PC-3 (cell line): ENCODE results near the gene AHNAK2. TPM values are rescaled to one million over a fixed set of nuclear protein-coding genes. Genes with fewer than 3 reads are reported as not detected.

Experiments used
- ATAC-seq: fragments of 200-7000 bp; cut with Tn5 transposase; 2 replicates; pipeline ENCODE4 v1.9.1; 2020; ENCODE audit warnings: mild to moderate bottlenecking, moderate library complexity
- BruUV-seq: library from RNA; stranded (reverse); fragments of 400-500 nt; replicated peaks from 2 replicates; lab custom pipeline; 2021; lab: Mats Ljungman, UMichigan
- CTCF ChIA-PET: fragments of 300-600 bp; sonication (Branson Sonifier 250); formaldehyde crosslinking; loops from one replicate; lab custom pipeline; 2022; ENCODE audit warnings: antibody characterized with exemption; lab: Charles Lee
- POLR2A ChIA-PET: fragments of 300-600 bp; sonication (Branson Sonifier 250); formaldehyde crosslinking; loops from one replicate; lab custom pipeline; 2022; ENCODE audit warnings: antibody characterized with exemption; ENCODE audit not compliant: unreplicated experiment; lab: Charles Lee
- DNase-seq: peaks from one replicate; pipeline ENCODE4 v3.0.0-alpha.2; 2015
- H2AFZ ChIP-seq: fragments of 300-600 bp; sonication (generic); 2 replicates; pipeline ENCODE4 v1.6.0; 2016; ENCODE audit warnings: antibody characterized with exemption, low read length
- H3F3A ChIP-seq: fragments of 300-600 bp; sonication (generic); one replicate; pipeline ENCODE4 v1.6.0; 2017; ENCODE audit warnings: antibody characterized with exemption, low read length, control low read depth, mild to moderate bottlenecking; ENCODE audit not compliant: unreplicated experiment
- H3K27ac ChIP-seq: fragments of 300-600 bp; sonication (generic); 2 replicates; pipeline ENCODE4 v1.5.1; 2016; ENCODE audit warnings: mild to moderate bottlenecking, low read length
- H3K27me3 ChIP-seq: fragments of 300-600 bp; sonication (generic); 2 replicates; pipeline ENCODE4 v1.6.1; 2016; ENCODE audit warnings: low read length, mixed read lengths
- H3K36me3 ChIP-seq: fragments of 300-600 bp; sonication (generic); 2 replicates; pipeline ENCODE4 v1.6.1; 2016; ENCODE audit warnings: low read depth, mixed run types, low read length, mixed read lengths
- H3K4me1 ChIP-seq: fragments of 300-600 bp; sonication (generic); 2 replicates; pipeline ENCODE4 v1.5.1; 2016; ENCODE audit warnings: low read length; ENCODE audit not compliant: insufficient read depth
- H3K4me2 ChIP-seq: fragments of 300-600 bp; sonication (generic); 2 replicates; pipeline ENCODE4 v1.6.0; 2016; ENCODE audit warnings: low read length
- H3K4me3 ChIP-seq: fragments of 300-600 bp; sonication (generic); 2 replicates; pipeline ENCODE4 v1.5.1; 2016; ENCODE audit warnings: mild to moderate bottlenecking, low read length, mixed read lengths
- H3K79me2 ChIP-seq: fragments of 300-600 bp; sonication (generic); 2 replicates; pipeline ENCODE4 v1.6.1; 2017; ENCODE audit warnings: low read length, mixed read lengths
- H3K9ac ChIP-seq: fragments of 300-600 bp; sonication (generic); 2 replicates; pipeline ENCODE4 v1.6.0; 2016; ENCODE audit warnings: mild to moderate bottlenecking, low read length
- H3K9me2 ChIP-seq: fragments of 300-600 bp; sonication (generic); replicated peaks from 2 replicates; pipeline ENCODE4 v1.6.1; 2016; ENCODE audit warnings: mixed run types, low read length, mixed read lengths
- H3K9me3 ChIP-seq: fragments of 300-600 bp; sonication (generic); 2 replicates; pipeline ENCODE4 v1.6.1; 2016; ENCODE audit warnings: low read length, mixed read lengths
- H4K20me1 ChIP-seq: fragments of 300-600 bp; sonication (generic); 2 replicates; pipeline ENCODE4 v1.6.1; 2016; ENCODE audit warnings: low read length, mixed read lengths
- EZH2 ChIP-seq: fragments of 300-600 bp; sonication (generic); IDR thresholded peaks from one replicate; pipeline ENCODE4 v1.6.1; 2017; ENCODE audit warnings: antibody characterized with exemption, mild to moderate bottlenecking, low read length; ENCODE audit not compliant: unreplicated experiment
- EZH2phosphoT487 ChIP-seq: fragments of 300-600 bp; sonication (generic); IDR thresholded peaks from 2 replicates; pipeline ENCODE4 v1.6.1; 2018; ENCODE audit warnings: mild to moderate bottlenecking, antibody characterized with exemption, low read length, borderline replicate concordance
- intact Hi-C: fragments of 100-400 bp; cut with micrococcal nuclease; formaldehyde crosslinking; loops from 2 replicates; pipeline ENCODE4 v1.9.0; 2023
- total RNA-seq: library from RNA; depleted of rRNA; stranded (reverse); fragments of >200 nt; gene quantifications from 2 replicates; pipeline ENCODE4 v1.2.3, GENCODE V29; 2014
- TF ChIP-seq, protein P1 (sequence below): fragments of 300-600 bp; sonication (generic); conservative IDR thresholded peaks from 2 replicates; pipeline ENCODE4 v1.5.1; 2017; ENCODE audit warnings: antibody characterized with exemption, low read depth, mild to moderate bottlenecking, low read length

Gene AHNAK2
- total RNA-seq, 1 experiment from 2014 or later, result 25.0 TPM

GRCh38 chr14:105019861-105020814 lies 42.0 kb upstream of the AHNAK2 start:
- Histone ChIP-seq H3K27me3 (no peaks in the 10 kb centered on the region), H3K36me3 (peaks cover 29% of the 10 kb centered on the region), H3K4me2 (peak overlapping the region; percentile 81), H3K79me2 (peaks cover 74% of the 10 kb centered on the region), H3K9me3 (no peaks in the 10 kb centered on the region), H2AFZ (no peak overlapping the region), H3K27ac (peak overlapping the region; percentile 76), H3F3A (peaks cover 12% of the 10 kb centered on the region), H3K4me1 (peaks cover 70% of the 10 kb centered on the region), H3K4me3 (peak overlapping the region; percentile 95), H3K9me2 (no peaks in the 10 kb centered on the region), H3K9ac (peak overlapping the region; percentile 98), H4K20me1 (peaks cover 48% of the 10 kb centered on the region)
- TF ChIP-seq, protein P1, sequence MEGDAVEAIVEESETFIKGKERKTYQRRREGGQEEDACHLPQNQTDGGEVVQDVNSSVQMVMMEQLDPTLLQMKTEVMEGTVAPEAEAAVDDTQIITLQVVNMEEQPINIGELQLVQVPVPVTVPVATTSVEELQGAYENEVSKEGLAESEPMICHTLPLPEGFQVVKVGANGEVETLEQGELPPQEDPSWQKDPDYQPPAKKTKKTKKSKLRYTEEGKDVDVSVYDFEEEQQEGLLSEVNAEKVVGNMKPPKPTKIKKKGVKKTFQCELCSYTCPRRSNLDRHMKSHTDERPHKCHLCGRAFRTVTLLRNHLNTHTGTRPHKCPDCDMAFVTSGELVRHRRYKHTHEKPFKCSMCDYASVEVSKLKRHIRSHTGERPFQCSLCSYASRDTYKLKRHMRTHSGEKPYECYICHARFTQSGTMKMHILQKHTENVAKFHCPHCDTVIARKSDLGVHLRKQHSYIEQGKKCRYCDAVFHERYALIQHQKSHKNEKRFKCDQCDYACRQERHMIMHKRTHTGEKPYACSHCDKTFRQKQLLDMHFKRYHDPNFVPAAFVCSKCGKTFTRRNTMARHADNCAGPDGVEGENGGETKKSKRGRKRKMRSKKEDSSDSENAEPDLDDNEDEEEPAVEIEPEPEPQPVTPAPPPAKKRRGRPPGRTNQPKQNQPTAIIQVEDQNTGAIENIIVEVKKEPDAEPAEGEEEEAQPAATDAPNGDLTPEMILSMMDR, result no peak
- TF ChIP-seq EZH2phosphoT487 (no peak), EZH2 (no peak)
- ChIA-PET CTCF (no interaction called here), POLR2A (interaction anchor here (1.1 kb wide), 1 partner anchor 50 kb away, joined by 9 read pairs; no protein-coding TSS in a partner anchor)
- TSS peak; percentile 18 for BruUV-seq
- DNase-seq (no peak), ATAC-seq (no peak)
- intact Hi-C loops, result no loop called here

- ChIA-PET CTCF (interaction anchor here (1.0 kb wide), 2 partner anchors 28 to 192 kb away, joined by 3 to 6 read pairs; no protein-coding TSS in a partner anchor), POLR2A (interaction anchor here (0.6 to 0.7 kb wide), 3 partner anchors 11 to 59 kb away, joined by 4 to 10 read pairs (median 4); no protein-coding TSS in a partner anchor)
- 0 out of 2 replicates have a peak overlapping the region, but pooled peaks have one; percentile 1 for H3K27ac ChIP-seq
- peaks cover 12% of the 10 kb centered on the region for H3F3A ChIP-seq
- H3K79me2 ChIP-seq, result peaks cover 92% of the 10 kb centered on the region
- TF ChIP-seq EZH2 (no peak), EZH2phosphoT487 (no peak)
- TF ChIP-seq, protein P1, result no peak
- H3K4me2 ChIP-seq, result peak overlapping the region; percentile 81
- H3K36me3 ChIP-seq, result peaks cover 29% of the 10 kb centered on the region
- H2AFZ ChIP-seq, result no peak overlapping the region
- H3K4me1 ChIP-seq, result peaks cover 68% of the 10 kb centered on the region
- H3K9ac ChIP-seq, result peak overlapping the region; percentile 98
- H3K9me3 ChIP-seq, result no peaks in the 10 kb centered on the region
- DNase-seq (no peak), ATAC-seq (no peak)
- H3K9me2 ChIP-seq, result no peaks in the 10 kb centered on the region
- intact Hi-C loops, result no loop called here
- H4K20me1 ChIP-seq, result peaks cover 66% of the 10 kb centered on the region
- no TSS peak for BruUV-seq
- peak overlapping the region; percentile 95 for H3K4me3 ChIP-seq
- no peaks in the 10 kb centered on the region for H3K27me3 ChIP-seq
Measured at GRCh38 chr14:105018414-105018813, 40.2 kb upstream of the AHNAK2 start.
